Measurements from ENCODE around the gene GATD1. TPM values are rescaled to one million over a fixed set of nuclear protein-coding genes. Genes with fewer than 3 reads are reported as not detected.

GATD1 gene
- total RNA-seq, 4 donors from 2014 or later = 28.9 to 33.8 (median 31.2) TPM

DNA sequence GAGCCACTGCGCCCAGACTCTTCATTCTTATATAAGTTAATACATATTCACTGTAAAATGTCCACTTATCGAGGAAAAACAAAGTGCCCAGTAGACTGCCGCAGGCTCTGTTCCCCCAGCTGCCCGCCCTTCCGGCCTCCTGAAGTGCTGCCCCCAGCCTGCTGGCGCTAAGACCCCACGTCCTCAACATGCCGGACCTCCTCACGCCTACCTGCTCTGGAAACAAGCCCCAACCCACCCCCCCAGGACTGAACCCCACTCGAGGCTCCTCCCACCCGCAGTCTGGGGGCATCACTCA lies 1.1 kb downstream of the GATD1 start:
- ATAC-seq = no peak
- Histone ChIP-seq H3K4me1 (peaks cover 0 to 79% (median 23%) of the 10 kb centered on the region in 3 donors), H3K27me3 (no peaks in the 10 kb centered on the region), H3K36me3 (peaks cover 0 to 46% of the 10 kb centered on the region in 2 donors), H3K27ac (peak overlapping the region in 2 of 4 donors; percentile 88 to 90), H3K9me3 (no peaks in the 10 kb centered on the region), H3K4me3 (peak overlapping the region; percentile 85 to 98)
- TF ChIP-seq, protein P1, sequence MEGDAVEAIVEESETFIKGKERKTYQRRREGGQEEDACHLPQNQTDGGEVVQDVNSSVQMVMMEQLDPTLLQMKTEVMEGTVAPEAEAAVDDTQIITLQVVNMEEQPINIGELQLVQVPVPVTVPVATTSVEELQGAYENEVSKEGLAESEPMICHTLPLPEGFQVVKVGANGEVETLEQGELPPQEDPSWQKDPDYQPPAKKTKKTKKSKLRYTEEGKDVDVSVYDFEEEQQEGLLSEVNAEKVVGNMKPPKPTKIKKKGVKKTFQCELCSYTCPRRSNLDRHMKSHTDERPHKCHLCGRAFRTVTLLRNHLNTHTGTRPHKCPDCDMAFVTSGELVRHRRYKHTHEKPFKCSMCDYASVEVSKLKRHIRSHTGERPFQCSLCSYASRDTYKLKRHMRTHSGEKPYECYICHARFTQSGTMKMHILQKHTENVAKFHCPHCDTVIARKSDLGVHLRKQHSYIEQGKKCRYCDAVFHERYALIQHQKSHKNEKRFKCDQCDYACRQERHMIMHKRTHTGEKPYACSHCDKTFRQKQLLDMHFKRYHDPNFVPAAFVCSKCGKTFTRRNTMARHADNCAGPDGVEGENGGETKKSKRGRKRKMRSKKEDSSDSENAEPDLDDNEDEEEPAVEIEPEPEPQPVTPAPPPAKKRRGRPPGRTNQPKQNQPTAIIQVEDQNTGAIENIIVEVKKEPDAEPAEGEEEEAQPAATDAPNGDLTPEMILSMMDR (IDR thresholded peaks at IDR 0.05) = no peak
- TF ChIP-seq EP300 (IDR thresholded peaks at IDR 0.05) (no peak), POLR2AphosphoS5 (IDR thresholded peaks at IDR 0.05) (no peak), POLR2A (IDR thresholded peaks at IDR 0.05) (no peak)
- WGBS, 2 donors (ENCODE audit: low coverage in 1 of 2) = 28 to 100% methylated on average over 1 to 3 of the region's 11 CpGs

GRCh38 chr11:774873-775592 lies 2.3 kb downstream of the GATD1 start:
- Histone ChIP-seq H3K27ac (no peak overlapping the region), H3K4me3 (peak overlapping the region in 1 of 2 donors; percentile 98), H3K36me3 (peaks cover 0 to 51% of the 10 kb centered on the region in 2 donors), H3K4me1 (peaks cover 0 to 76% (median 23%) of the 10 kb centered on the region in 3 donors), H3K27me3 (no peaks in the 10 kb centered on the region), H3K9me3 (no peaks in the 10 kb centered on the region)
- 40 to 84% methylated on average over 1 to 5 of the region's 20 CpGs for WGBS, 2 donors (ENCODE audit: low coverage in 1 of 2)
- ATAC-seq = no peak
- TF ChIP-seq POLR2AphosphoS5 (IDR thresholded peaks at IDR 0.05) (no peak), EP300 (IDR thresholded peaks at IDR 0.05) (no peak), POLR2A (IDR thresholded peaks at IDR 0.05) (no peak)
- TF ChIP-seq, protein P1 (IDR thresholded peaks at IDR 0.05) = no peak

DNA sequence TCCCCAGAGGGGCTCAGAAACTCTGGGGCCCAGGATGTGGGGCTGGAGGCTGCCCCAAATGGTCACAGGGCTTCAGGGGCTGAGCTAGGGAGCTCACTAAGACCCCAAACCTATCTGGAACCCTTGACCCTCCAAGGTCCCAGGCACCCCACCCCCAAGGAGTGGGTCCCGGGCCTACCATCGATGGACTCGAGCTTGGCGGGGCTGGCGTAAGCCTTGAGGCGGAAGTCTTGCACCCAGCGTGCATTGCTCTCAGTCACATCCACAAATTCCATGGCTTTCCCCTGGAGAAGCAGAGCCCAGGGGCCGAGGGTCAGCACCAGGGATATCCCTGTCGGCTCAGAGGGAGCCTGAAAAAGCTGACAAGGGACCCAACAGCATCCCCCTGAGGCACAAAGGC lies 3.5 kb downstream of the GATD1 start:
- no peak for ATAC-seq
- Histone ChIP-seq H3K4me3 (no peak overlapping the region), H3K27me3 (no peaks in the 10 kb centered on the region), H3K4me1 (peaks cover 0 to 63% (median 23%) of the 10 kb centered on the region in 3 donors), H3K36me3 (peaks cover 0 to 60% of the 10 kb centered on the region in 2 donors), H3K9me3 (no peaks in the 10 kb centered on the region), H3K27ac (no peak overlapping the region)
- no CpG with 5 or more reads among the region's 9 CpGs for WGBS, 2 donors (ENCODE audit: low coverage in 1 of 2)
- TF ChIP-seq, protein P1 (IDR thresholded peaks at IDR 0.05) = no peak
- TF ChIP-seq POLR2AphosphoS5 (IDR thresholded peaks at IDR 0.05) = no peak
- TF ChIP-seq POLR2A (IDR thresholded peaks at IDR 0.05) = no peak
- TF ChIP-seq EP300 (IDR thresholded peaks at IDR 0.05) = no peak

GRCh38 chr11:773425-773824 lies 3.9 kb downstream of the GATD1 start:
- TF ChIP-seq POLR2A (IDR thresholded peaks at IDR 0.05) (no peak), EP300 (IDR thresholded peaks at IDR 0.05) (no peak), POLR2AphosphoS5 (IDR thresholded peaks at IDR 0.05) (no peak)
- TF ChIP-seq, protein P1 (IDR thresholded peaks at IDR 0.05) = no peak
- ATAC-seq = no peak
- peaks cover 0 to 59% (median 21%) of the 10 kb centered on the region in 3 donors for H3K4me1 ChIP-seq
- no peaks in the 10 kb centered on the region for H3K27me3 ChIP-seq
- peaks cover 0 to 64% of the 10 kb centered on the region in 2 donors for H3K36me3 ChIP-seq
- WGBS, 2 donors (ENCODE audit: low coverage in 1 of 2) = 91% methylated on average over 4 of the region's 5 CpGs; no CpG with 5 or more reads in 1 of the 2 donors
- H3K9me3 ChIP-seq = no peaks in the 10 kb centered on the region
- H3K4me3 ChIP-seq = no peak overlapping the region
- peak overlapping the region in 2 of 4 donors; percentile 26 to 41 for H3K27ac ChIP-seq
